ENCODE results near the gene MEGF11. TPM values are rescaled to one million over a fixed set of nuclear protein-coding genes. Genes with fewer than 3 reads are reported as not detected.
"Not testable (repeated sequence)": the region's sequence is repeated elsewhere in the genome, so short reads cannot be mapped to it uniquely, and the experiment has no call there.

MEGF11 gene
- total RNA-seq, 3 donors from 2014 or later = not detected

DNA sequence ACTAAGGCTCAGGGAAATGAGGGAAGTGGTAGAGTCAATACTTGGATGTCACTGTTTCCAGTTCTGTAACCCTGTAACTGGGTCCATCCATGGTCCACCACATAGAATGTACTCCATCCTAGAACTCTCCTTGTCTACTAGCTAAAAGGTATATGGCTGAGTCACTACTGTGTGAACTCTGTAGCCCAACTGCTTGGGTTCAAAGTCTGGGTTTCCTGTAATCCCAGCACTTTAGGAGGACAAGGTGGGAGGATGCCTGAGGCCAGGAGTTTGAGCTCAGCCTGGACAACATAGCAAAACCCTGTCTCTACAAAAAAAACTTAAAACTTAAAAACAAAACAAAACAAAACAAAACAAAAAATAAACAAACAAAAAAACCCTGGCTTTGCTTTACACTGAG is 34.5 kb upstream of the MEGF11 start:
- Mint-ChIP-seq H3K27me3 (ENCODE audit: low read depth) (no peaks in the 10 kb centered on the region), H3K9me3 (no peaks in the 10 kb centered on the region), H3K36me3 (ENCODE audit: insufficient read depth) (no peaks in the 10 kb centered on the region), H3K4me3 (no peak overlapping the region), H3K4me1 (ENCODE audit: low read depth) (peaks cover 25% of the 10 kb centered on the region)
- DNase-seq (no peak), ATAC-seq (no peak)

DNA sequence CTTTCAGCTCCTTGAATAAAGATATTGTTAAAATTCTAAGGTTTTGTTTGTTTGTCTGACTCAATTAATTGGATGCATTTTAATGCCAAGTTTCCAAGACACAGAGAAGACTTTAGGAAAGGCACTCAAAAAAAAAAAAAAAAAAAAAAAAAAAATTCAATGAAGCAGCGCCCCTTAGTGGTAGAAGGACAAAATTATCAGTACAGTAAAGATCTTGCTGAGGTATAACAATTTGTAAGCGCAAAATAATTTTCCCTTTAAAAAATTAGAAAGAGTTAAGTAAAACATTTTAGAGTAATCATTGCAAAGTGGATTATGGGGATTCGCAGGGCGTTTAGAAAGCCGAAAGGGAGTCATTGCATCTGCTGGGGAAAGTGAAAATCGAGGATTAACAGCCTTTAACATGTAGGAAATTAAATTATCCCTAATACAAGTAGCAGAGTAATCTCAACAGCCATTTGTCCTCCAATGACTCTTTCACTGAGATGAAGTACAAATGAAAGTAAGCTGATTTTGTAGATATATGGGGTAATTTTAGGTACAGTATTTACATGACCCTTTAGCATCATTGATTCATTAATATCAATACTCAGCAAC is 34.0 kb upstream of the MEGF11 start:
- no peak overlapping the region for H3K4me3 Mint-ChIP-seq
- ATAC-seq (no peak), DNase-seq (no peak)
- H3K4me1 Mint-ChIP-seq (ENCODE audit: low read depth) = peaks cover 23% of the 10 kb centered on the region
- no peaks in the 10 kb centered on the region for H3K36me3 Mint-ChIP-seq (ENCODE audit: insufficient read depth)
- H3K9me3 Mint-ChIP-seq = no peaks in the 10 kb centered on the region
- H3K27me3 Mint-ChIP-seq (ENCODE audit: low read depth) = no peaks in the 10 kb centered on the region

DNA sequence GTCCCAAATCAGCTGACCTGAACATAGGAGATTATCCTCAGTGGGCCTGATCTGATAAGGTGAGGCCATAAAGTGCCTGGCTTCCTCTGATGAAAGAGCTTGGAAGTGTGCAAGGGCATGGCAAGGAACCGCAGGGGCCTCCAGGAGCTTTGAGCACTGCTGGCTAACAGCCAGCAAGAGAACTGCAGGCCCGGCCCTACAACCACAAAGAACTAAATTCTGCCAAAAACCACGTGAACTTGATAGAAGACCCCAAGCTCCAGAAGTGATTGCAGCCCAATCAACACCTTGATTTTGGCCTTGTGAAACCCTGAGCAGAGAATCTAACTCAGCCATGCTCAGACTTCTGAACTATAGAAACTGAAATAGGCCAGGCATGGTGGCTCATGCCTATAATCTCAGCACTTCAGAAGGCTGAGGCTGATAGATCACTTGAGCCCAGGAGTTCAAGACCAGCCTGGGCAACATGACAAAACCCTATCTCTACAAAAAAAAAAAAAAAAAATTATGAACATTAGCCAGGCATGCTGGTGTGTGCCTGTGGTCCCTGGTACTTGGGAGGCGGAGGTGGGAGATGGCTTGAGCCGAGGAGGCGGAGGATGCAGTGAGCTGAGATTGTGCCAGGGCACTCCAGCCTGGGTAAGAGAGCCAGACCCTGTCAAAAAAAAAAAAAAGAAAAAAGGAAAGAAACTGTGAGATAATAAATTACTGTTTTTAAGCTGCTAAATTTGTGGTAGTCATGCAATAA is 32.2 kb upstream of the MEGF11 start:
- no peaks in the 10 kb centered on the region for H3K27me3 Mint-ChIP-seq (ENCODE audit: low read depth)
- H3K4me3 Mint-ChIP-seq = no peak overlapping the region
- DNase-seq (no peak), ATAC-seq (no peak)
- peaks cover 10% of the 10 kb centered on the region for H3K4me1 Mint-ChIP-seq (ENCODE audit: low read depth)
- no peaks in the 10 kb centered on the region for H3K36me3 Mint-ChIP-seq (ENCODE audit: insufficient read depth)
- no peaks in the 10 kb centered on the region for H3K9me3 Mint-ChIP-seq

DNA sequence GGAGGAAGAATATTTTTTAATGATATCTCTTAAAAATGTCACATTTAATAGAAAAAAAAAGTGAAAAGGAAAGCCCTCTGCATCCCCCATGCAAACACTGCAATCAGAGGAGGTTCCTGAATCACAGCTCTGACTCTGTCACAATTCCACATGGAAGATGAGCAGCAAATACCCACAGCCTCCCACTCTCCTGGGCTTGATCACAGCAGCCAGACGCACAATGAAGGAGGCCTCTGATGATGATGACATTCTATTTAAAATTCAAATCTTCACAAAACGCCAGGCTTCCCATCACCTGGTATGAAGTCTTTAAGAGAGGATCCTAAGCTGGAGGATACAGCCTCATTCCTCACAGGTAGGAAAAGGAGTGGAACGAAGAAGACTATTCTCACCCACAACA is 30.7 kb upstream of the MEGF11 start:
- H3K27me3 Mint-ChIP-seq (ENCODE audit: low read depth) = no peaks in the 10 kb centered on the region
- no peak for DNase-seq

DNA sequence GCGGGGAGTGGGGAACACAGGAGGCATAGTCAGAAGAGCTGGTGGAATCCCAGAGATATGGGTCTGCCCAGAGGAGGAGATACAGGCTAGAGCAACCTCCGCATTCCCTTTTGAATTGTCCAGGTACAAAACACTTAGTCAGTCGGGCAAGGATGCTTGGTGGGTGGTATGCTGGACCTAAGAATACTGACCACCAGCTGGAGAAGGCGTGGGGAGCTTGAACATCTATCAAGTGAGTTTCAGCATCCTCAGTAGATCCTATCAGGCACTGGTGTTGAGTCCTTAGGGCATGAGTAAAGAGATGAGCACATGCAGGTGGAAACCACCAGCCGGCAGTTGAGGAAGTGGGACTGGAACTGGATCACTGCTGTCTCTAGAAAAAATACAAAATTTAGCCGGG is 25.1 kb upstream of the MEGF11 start:
- Mint-ChIP-seq H3K4me1 (ENCODE audit: low read depth) (no peaks in the 10 kb centered on the region), H3K27me3 (ENCODE audit: low read depth) (no peaks in the 10 kb centered on the region), H3K4me3 (no peak overlapping the region), H3K9me3 (no peaks in the 10 kb centered on the region), H3K36me3 (ENCODE audit: insufficient read depth) (no peaks in the 10 kb centered on the region)
- no peak for ATAC-seq
- no peak for DNase-seq

More for the DNA sequence above, 30.7 kb upstream of the MEGF11 start:
- Mint-ChIP-seq H3K36me3 (ENCODE audit: insufficient read depth) (no peaks in the 10 kb centered on the region), H3K9me3 (no peaks in the 10 kb centered on the region), H3K4me1 (ENCODE audit: low read depth) (peaks cover 3% of the 10 kb centered on the region), H3K4me3 (no peak overlapping the region)
- ATAC-seq = no peak

DNA sequence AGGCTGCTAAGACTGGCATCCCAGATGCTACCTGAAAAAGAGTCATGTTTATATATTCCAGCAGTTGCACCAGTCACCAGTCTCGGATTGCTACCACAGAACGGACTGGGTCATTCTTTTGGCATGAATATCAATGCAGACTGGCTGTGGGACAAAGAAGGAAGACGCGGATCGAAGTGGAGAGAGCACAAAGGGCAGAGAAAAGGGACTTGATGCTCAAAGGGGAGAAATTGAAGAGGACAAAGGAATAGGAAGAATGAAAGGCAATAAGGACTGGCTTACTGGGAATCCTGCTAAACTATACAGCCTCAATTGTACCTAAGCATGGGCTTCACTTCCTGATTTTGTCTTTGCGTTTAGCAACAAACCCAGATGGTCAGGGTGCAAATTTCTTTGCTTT is 24.5 kb upstream of the MEGF11 start:
- Mint-ChIP-seq H3K4me1 (ENCODE audit: low read depth) (no peaks in the 10 kb centered on the region), H3K36me3 (ENCODE audit: insufficient read depth) (no peaks in the 10 kb centered on the region), H3K9me3 (no peaks in the 10 kb centered on the region), H3K4me3 (no peak overlapping the region), H3K27me3 (ENCODE audit: low read depth) (no peaks in the 10 kb centered on the region)
- no peak for ATAC-seq
- no peak for DNase-seq

DNA sequence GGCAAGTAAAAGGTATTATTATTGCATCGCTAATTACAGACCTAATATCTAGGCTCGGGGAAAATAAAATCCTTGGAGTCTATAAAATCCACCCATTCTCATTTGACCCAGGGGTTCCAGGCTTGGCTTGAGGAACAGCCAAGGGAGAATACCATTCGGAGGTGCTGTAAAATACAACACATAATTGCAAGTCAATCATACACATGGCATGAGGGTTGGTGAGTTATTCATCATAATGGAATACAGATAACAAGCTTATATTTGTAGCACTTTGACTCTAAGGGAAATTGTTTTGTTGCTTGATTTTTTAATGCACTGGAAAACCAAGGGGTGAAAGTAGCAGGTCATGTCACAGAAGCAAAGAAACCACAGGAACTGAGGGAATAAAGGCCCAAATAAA is 23.0 kb upstream of the MEGF11 start:
- no peaks in the 10 kb centered on the region for H3K9me3 Mint-ChIP-seq
- H3K36me3 Mint-ChIP-seq (ENCODE audit: insufficient read depth) = no peaks in the 10 kb centered on the region
- no peaks in the 10 kb centered on the region for H3K4me1 Mint-ChIP-seq (ENCODE audit: low read depth)
- DNase-seq (no peak), ATAC-seq (no peak)
- no peak overlapping the region for H3K4me3 Mint-ChIP-seq
- H3K27me3 Mint-ChIP-seq (ENCODE audit: low read depth) = no peaks in the 10 kb centered on the region

DNA sequence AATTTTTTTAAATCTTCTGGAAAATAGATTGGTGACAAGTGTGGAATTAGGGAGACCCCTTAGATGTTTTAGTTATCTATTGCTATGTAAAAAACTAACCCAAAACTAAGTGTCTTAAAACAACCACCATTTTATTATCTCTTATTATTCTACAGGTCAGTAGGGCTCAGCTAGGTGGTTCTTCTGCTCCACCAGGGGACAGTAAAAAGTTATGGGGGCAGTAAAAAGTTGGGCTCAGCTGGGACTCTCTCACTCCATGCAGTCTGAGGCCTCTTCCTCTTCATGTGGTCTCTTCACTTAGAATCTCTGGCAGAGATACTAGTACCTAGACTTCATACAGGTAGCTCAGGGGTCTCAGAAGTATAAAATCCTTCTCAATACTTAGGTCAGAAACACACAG is 21.8 kb upstream of the MEGF11 start:
- no peak for DNase-seq
- H3K9me3 Mint-ChIP-seq = no peaks in the 10 kb centered on the region
- H3K4me3 Mint-ChIP-seq = no peak overlapping the region
- ATAC-seq = no peak
- H3K27me3 Mint-ChIP-seq (ENCODE audit: low read depth) = peaks cover 6% of the 10 kb centered on the region
- H3K36me3 Mint-ChIP-seq (ENCODE audit: insufficient read depth) = no peaks in the 10 kb centered on the region
- no peaks in the 10 kb centered on the region for H3K4me1 Mint-ChIP-seq (ENCODE audit: low read depth)

DNA sequence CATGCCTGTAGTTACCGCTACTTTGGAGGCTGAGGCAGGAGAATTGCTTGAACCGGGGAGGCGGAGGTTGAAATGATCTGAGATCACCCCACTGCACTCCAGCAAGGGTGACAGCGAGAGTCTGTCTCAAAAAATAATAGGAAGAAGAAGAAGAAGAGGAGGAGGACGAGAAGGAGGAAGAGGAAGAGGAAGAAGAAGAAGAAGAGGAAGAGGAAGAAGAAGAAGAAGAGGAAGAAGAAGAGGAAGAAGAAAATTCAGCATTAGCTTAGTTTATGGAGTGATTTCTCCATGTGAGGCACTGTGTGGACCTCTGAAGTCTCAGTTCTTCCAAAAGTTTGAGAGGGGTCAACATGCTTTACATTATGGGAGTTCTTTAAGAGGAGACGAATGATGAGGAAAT is 17.4 kb upstream of the MEGF11 start:
- DNase-seq = no peak
- no peak for ATAC-seq
- Mint-ChIP-seq H3K36me3 (ENCODE audit: insufficient read depth) (no peaks in the 10 kb centered on the region), H3K4me3 (no peak overlapping the region), H3K4me1 (ENCODE audit: low read depth) (no peaks in the 10 kb centered on the region), H3K27me3 (ENCODE audit: low read depth) (peaks cover 21% of the 10 kb centered on the region), H3K9me3 (no peaks in the 10 kb centered on the region)

DNA sequence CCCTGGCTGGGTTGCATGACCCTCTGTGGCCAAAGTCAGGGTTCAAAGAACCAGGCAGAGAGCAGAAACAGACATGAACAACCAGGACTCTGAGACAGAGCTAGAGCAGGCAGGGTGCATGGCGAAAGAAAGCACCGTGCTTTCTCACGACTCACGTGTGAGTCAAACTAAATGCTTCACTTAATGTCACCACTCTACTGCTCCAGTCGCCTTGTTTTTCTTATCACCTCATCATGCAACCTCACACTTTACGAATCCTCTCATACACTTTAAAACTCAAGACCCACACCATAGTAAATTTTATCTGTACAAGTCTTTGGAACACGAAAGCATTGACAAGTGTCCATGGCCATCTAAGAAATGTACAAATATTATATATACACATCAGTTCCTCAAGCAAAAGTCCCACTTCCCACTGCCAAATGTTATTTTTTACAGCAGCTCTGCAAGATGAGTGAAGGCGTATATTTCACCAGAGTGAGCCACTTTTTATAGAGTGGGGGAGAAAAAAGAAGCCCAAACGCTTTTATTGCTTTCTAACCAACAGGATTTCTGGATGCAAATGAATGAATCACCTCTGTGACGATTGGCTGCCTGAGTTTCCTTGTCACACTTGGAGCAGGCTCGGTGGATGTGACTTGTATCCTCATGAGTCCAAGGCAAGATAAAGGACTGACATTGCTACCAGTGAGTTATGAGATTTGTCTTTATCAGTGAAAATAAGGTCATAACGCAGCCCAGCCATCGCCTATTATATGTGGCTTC is 16.0 kb upstream of the MEGF11 start:
- Mint-ChIP-seq H3K36me3 (ENCODE audit: insufficient read depth) (no peaks in the 10 kb centered on the region), H3K27me3 (ENCODE audit: low read depth) (peaks cover 21% of the 10 kb centered on the region), H3K4me1 (ENCODE audit: low read depth) (no peaks in the 10 kb centered on the region), H3K9me3 (no peaks in the 10 kb centered on the region), H3K4me3 (no peak overlapping the region)
- ATAC-seq = no peak
- no peak for DNase-seq

DNA sequence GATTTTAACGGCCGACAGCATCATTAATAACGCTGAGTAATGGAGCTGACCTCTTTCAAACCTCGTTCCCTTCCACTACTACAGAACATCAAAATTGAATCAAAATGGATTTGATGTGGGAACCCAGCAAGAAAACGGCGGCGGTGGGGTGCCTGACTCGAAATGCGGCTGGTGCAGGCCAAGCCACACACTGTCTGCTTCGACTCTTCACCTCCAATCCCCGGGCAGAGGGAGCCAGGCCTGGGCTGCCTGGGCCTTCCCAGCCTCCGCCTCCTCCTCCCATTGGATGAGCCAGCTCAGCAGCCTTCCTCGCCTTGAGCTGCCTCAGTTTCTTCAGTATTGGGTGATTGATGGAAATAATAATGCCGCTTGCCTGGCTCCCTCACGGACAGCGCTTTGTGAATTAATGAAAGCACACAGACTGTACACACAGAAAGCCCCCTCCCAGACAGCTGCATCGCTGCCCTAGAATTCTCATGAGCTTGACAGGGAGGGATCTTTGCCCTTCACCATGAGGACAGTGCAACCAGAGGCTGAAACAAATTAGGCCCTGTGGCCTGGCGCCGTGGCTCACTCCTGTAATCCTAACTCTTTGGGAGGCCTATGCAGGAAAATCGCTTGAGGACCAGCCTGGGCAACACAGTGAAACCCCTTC is 11.4 kb upstream of the MEGF11 start:
- Mint-ChIP-seq H3K4me3 (no peak overlapping the region), H3K27me3 (ENCODE audit: low read depth) (peaks cover 29% of the 10 kb centered on the region), H3K4me1 (ENCODE audit: low read depth) (no peaks in the 10 kb centered on the region), H3K36me3 (ENCODE audit: insufficient read depth) (peaks cover 3% of the 10 kb centered on the region), H3K9me3 (peaks cover 9% of the 10 kb centered on the region)
- no peak for ATAC-seq
- DNase-seq = no peak

DNA sequence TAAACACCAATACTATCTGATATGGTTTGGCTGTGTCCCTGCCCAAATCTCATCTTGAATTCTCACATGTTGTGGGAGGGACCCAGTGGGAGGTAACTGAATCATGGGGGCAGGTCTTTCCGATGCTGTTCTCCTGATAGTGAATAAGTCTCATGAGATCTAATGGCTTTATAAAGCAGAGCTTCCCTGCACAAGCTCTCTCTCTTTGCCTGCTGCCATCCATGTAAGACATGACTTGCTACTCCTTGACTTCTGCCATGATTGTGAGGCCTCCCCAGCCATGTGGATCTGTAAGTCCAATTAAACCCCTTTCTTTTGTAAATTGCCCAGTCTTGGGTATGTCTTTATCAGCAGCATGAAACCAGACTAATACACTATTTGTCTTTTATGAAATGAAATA is 9.3 kb upstream of the MEGF11 start:
- not testable (repeated sequence) for H3K4me3 Mint-ChIP-seq; H3K9me3 Mint-ChIP-seq; ATAC-seq; H3K4me1 Mint-ChIP-seq (ENCODE audit: low read depth); H3K36me3 Mint-ChIP-seq (ENCODE audit: insufficient read depth); DNase-seq
- H3K27me3 Mint-ChIP-seq (ENCODE audit: low read depth) = peaks cover 24% of the 10 kb centered on the region

DNA sequence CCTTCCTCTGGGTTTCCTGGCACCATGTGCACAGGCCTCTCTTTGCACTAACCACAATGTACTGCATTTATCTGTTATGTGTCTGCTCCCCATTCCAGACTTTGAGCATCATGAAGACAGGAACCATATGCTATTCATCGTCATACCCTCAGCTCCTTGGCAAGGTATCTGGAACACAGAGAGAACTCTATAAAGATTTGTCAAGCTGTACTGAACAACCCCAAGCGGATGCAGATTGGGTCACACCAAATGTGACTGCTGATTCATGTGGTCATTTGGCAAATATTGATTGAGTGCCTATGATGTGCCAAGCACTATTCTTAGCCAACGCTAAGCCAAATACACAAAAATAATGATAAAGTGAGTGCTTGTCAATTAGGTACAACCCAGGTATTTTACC is 7.5 kb upstream of the MEGF11 start:
- H3K36me3 Mint-ChIP-seq (ENCODE audit: insufficient read depth) = peaks cover 3% of the 10 kb centered on the region

DNA sequence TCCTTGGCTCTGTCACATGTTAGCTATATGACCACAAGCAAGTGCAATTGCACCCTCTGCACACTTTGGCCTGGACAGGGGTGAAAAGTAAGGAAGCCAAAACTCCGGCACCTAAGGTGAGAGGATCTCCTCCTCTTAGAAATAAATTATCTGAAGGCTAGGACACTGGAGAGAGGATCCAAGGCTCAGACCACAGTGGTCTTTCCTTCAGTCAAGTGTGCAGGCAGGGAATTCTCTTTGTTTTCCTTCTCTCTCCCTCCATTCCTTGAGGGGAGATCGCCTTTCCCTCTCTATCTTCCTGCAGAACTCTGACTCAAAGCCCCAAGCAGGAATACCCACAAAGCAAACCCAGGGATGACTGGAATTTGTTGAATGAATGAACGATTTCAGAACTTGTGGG is 3.1 kb upstream of the MEGF11 start:
- peaks cover 13% of the 10 kb centered on the region for H3K4me1 Mint-ChIP-seq (ENCODE audit: low read depth)
- ATAC-seq (no peak), DNase-seq (no peak)
- H3K4me3 Mint-ChIP-seq = no peak overlapping the region
- H3K27me3 Mint-ChIP-seq (ENCODE audit: low read depth) = peaks cover 49% of the 10 kb centered on the region
- H3K9me3 Mint-ChIP-seq = no peaks in the 10 kb centered on the region
- no peaks in the 10 kb centered on the region for H3K36me3 Mint-ChIP-seq (ENCODE audit: insufficient read depth)

More for the DNA sequence above, 7.5 kb upstream of the MEGF11 start:
- DNase-seq (no peak), ATAC-seq (no peak)
- H3K27me3 Mint-ChIP-seq (ENCODE audit: low read depth) = peaks cover 30% of the 10 kb centered on the region
- H3K9me3 Mint-ChIP-seq = peaks cover 9% of the 10 kb centered on the region
- no peaks in the 10 kb centered on the region for H3K4me1 Mint-ChIP-seq (ENCODE audit: low read depth)
- H3K4me3 Mint-ChIP-seq = no peak overlapping the region
